Activated CD4-positive, alpha-beta T cell treated with anti-CD3 and anti-CD28 coated beads for 1 hour (primary cell): ENCODE measurements around the gene ABCG4.

Experiments
- DNase-seq: peaks from one replicate; pipeline ENCODE4 v3.0.0-alpha.2; 2020

The ABCG4 gene

GRCh38 chr11:119209186-119209585, 60.3 kb downstream of the ABCG4 start:
- DNase-seq: no peak

GRCh38 chr11:119210050-119210449, 61.2 kb downstream of the ABCG4 start:
- DNase-seq: no peak
